NB4 (cell line): ENCODE measurements around the gene LIX1.
"Not testable (repeated sequence)": the region's sequence is repeated elsewhere in the genome, so short reads cannot be mapped to it uniquely, and the experiment has no call there.

Experiments used
- DNase-seq: peaks from one replicate; pipeline ENCODE4 v3.0.0; 2010; ENCODE audit warnings: low read depth
- H3K4me3 ChIP-seq: one replicate; pipeline ENCODE4 v1.5.1; 2011; ENCODE audit warnings: mild to moderate bottlenecking, low read depth, low read length, moderate library complexity
- MYC ChIP-seq: IDR thresholded peaks from 2 replicates; pipeline ENCODE4 v1.6.1; 2011; ENCODE audit warnings: low read depth, low read length
- POLR2A ChIP-seq: IDR thresholded peaks from 2 replicates; pipeline ENCODE4 v1.6.1; 2011; ENCODE audit warnings: mild to moderate bottlenecking; ENCODE audit not compliant: insufficient read length; ENCODE audit errors: extremely low read depth
- TF ChIP-seq, protein P1 (sequence below): IDR thresholded peaks from 2 replicates; pipeline ENCODE4 v1.6.1; 2011; ENCODE audit warnings: low read depth, low read length
- TF ChIP-seq, protein P2 (sequence below): IDR thresholded peaks from one replicate; pipeline ENCODE4 v1.5.1; 2012; ENCODE audit warnings: low read depth, low read length

Gene LIX1

DNA sequence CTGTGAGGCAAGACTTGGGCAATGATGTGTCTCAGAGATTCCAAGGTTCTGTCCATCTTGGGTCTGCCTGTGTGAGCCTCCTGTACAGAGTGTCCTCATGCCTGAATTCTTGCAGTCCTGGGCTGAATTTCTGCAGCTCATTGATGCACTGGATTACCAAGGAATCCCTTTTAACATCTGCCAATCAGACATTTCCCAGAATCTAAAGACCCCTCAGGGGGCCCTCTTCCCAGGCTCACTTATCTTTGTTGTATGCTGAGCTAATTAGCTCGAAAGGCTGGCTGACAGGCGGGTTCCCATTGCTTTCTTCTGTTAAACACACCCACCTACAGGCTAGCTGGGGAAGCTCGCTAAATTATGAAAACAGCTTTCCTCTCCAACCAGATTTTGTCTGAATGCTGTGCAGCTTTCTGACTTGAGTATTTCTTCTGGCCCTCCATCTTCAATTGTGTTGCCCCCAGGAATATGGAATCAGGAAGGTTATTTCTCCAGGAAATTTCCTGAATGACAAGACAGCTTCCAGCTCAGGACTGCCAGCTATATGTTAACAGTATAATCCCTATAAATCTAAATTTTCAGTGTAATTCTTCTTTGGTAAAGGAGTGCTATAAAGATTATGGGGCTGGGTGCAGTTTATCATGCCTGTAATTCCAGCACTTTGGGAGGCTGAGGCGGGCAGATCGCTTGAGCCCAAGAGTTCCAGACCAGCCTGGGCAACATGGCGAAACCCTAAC, at the start of gene LIX1:
TSS of gene LIX1 (minus strand) at position 91 of the 734 bp plus-strand sequence. CDS start at position 56, 35 bp downstream.
- peak; percentile 55 for DNase-seq

DNA sequence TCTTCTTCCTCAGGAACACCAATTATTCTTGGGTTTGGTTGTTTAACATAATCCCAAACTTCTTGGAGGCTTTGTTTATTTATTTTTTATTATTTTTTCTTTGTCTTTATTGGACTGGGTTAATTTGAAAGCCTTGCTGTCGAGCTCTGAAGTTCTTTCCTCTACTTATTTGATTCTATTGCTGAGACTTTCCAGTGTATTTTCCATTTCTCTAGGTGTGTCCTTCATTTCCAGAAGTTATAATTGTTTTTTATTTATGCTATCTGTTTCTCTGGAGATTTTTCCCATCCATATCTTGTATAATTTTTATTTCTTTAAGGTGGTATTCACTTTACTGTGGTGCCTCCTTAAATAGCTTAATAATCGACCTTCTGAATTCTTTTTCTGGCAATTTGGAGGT, 49.5 kb upstream of the LIX1 start:
- H3K4me3 ChIP-seq: no peak overlapping the region
- no peak for TF ChIP-seq POLR2A
- TF ChIP-seq, protein P1, sequence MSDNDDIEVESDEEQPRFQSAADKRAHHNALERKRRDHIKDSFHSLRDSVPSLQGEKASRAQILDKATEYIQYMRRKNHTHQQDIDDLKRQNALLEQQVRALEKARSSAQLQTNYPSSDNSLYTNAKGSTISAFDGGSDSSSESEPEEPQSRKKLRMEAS: no peak
- TF ChIP-seq, protein P2, sequence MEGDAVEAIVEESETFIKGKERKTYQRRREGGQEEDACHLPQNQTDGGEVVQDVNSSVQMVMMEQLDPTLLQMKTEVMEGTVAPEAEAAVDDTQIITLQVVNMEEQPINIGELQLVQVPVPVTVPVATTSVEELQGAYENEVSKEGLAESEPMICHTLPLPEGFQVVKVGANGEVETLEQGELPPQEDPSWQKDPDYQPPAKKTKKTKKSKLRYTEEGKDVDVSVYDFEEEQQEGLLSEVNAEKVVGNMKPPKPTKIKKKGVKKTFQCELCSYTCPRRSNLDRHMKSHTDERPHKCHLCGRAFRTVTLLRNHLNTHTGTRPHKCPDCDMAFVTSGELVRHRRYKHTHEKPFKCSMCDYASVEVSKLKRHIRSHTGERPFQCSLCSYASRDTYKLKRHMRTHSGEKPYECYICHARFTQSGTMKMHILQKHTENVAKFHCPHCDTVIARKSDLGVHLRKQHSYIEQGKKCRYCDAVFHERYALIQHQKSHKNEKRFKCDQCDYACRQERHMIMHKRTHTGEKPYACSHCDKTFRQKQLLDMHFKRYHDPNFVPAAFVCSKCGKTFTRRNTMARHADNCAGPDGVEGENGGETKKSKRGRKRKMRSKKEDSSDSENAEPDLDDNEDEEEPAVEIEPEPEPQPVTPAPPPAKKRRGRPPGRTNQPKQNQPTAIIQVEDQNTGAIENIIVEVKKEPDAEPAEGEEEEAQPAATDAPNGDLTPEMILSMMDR: no peak
- no peak for TF ChIP-seq MYC
- no peak for DNase-seq

More for the DNA sequence above, at the start of gene LIX1:
- TF ChIP-seq, protein P1: no peak
- TF ChIP-seq, protein P2: peak; percentile 38
- H3K4me3 ChIP-seq: no peak within 1 kb of the TSS

DNA sequence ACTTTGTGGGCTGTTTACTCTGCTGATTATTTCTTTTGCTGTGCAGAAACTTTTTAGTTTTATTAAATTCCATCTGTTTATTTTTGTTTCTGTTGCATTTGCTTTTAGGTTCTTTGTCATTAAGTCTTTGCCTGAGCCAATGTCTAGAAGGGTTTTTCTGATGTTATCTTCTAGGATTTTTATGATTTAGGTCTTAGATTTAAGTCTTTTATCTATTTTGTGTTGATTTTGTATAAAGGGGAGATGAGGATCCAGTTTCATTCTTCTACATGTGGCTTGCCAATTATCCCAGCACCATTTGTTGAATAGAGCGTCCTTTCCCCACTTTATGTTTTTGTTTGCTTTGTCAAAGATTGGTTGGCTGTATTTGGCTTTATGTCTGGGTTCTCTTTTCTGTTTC, 47.1 kb upstream of the LIX1 start:
- H3K4me3 ChIP-seq, DNase-seq: not testable (repeated sequence)

DNA sequence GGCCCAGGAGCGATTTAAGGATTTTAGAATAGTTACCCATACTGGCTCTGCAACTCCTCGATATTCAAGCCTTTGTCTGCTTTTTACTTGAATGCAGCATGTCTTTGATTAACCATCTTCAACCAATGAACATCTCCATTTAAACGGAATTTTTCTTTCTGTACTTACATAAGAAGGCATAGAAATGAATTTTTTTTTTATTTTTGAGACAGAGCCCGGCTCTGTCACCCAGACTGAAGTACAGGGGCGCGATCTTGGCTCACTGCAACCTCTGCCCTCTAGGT, 41.5 kb upstream of the LIX1 start:
- TF ChIP-seq MYC (no peak), POLR2A (no peak)
- TF ChIP-seq, protein P1: no peak
- TF ChIP-seq, protein P2: no peak
- peak overlapping the region; percentile 99 for H3K4me3 ChIP-seq
- DNase-seq: no peak

DNA sequence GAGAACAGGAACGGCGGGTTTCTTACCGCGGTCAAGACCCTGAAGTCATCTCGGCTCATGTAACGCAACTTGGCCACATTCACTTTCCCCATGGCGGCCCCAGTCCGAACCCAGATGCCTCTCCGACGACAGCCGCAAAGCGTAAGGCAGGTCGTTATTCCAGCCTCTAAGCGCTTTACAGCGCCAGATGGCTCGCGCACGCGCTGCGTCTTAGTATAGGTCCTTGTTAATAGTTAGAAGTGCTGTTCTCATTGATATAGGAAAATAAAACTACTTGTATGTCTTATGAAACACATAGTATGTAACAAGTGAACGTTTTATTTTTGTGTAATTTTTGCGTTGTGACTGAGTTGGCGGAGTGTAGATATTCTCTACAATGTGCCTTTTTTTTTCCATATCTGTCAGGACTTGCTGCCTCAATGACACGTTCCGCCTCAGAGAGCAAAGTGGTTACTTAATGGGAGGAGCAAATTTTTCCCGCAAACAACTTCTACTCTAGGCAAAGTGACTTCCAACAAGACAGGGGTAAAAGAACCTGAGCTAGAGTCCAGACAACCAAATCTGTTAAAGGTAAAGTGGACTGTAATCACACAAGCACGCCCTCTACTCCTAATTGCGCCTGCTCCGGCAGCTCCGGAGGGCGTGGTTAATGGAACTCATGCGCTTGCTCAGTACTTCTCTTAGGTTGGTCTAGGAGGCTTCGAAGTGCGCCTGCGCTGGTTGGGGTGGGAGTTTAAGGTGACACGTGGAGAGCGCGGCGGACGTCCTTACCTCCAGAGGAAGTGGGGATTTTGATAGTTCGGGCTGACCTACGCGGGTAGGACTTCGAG, 40.9 kb upstream of the LIX1 start, which contains the start of gene RIOK2:
TSS of gene RIOK2 (minus strand) at position 148 of the 830 bp plus-strand sequence. CDS start at position 92, 56 bp downstream.
- TF ChIP-seq, protein P1: peak; percentile 96
- TF ChIP-seq POLR2A (peak; percentile 81), MYC (peak; percentile 79)
- TF ChIP-seq, protein P2: no peak
- H3K4me3 ChIP-seq: peak within 1 kb of the TSS; percentile 99
- peak; percentile 97 for DNase-seq

DNA sequence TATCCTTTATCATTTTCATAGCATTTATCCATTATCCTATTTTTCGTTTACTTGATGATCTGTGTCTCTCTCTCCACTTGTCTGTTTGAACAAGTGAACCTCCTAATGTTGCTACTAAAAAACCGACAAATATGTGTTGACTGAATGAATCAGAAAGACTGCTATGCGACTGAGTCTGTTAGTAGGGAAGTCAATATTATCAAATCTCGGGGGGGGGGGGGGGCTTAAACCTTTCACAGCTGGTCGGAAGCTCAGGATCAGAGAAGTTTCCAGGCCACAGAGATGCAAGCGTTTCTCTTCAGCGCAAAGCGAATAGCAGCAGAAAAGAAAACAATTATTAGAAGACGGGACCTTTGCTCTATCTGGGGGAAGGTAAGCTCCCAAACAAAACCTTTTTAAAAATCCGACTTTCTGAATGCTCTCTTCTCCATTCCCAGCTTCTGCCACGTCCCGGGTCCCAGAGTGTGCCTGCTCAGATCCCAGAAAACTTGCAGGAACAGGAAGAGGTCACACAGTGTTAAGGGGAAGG, 40.2 kb upstream of the LIX1 start:
- DNase-seq: peak; percentile 33
- TF ChIP-seq, protein P1: no peak
- TF ChIP-seq, protein P2: no peak
- no peak for TF ChIP-seq MYC
- no peak for TF ChIP-seq POLR2A
- H3K4me3 ChIP-seq: peak overlapping the region; percentile 99
